ENCODE data around the gene HOXA7. TPM values are rescaled to one million over a fixed set of nuclear protein-coding genes. Genes with fewer than 3 reads are reported as not detected.
A peak's percentile ranks its signal among the peaks of the same experiment; 100 is the strongest.

Gene HOXA7
- total RNA-seq = 1.4 and 1.5 TPM in 2 replicates
- long read RNA-seq = 0 reads

- H3K27me3 Mint-ChIP-seq = peaks cover 89% of the 10 kb centered on the region
- H3K9me3 Mint-ChIP-seq (ENCODE audit: low read depth) = no peaks in the 10 kb centered on the region
- TF ChIP-seq CTCF (IDR thresholded peaks at IDR 0.05; ENCODE audit: unreplicated experiment) = no peak
- H3K36me3 Mint-ChIP-seq (ENCODE audit: insufficient read depth) = peaks cover 2% of the 10 kb centered on the region
- H3K27ac Mint-ChIP-seq = peak within 1 kb of the TSS; percentile 85
- peaks cover 7% of the 10 kb centered on the region for H3K4me1 Mint-ChIP-seq (ENCODE audit: low read depth)
- peak within 1 kb of the TSS; percentile 80 for H3K4me3 Mint-ChIP-seq (ENCODE audit: low read depth)
- no peak for DNase-seq (ENCODE audit: low spot score, unreplicated experiment)
These were observed at the start of gene HOXA7 for GRCh38 chr7:27156508-27156898. Gene HOXA7 (minus strand): TSS chr7:27156675. CDS start chr7:27156545, 130 bp downstream.

- Mint-ChIP-seq H3K4me3 (ENCODE audit: low read depth) (no peak overlapping the region), H3K27ac (no peak overlapping the region), H3K27me3 (peaks cover 100% of the 10 kb centered on the region), H3K9me3 (ENCODE audit: low read depth) (no peaks in the 10 kb centered on the region), H3K36me3 (ENCODE audit: insufficient read depth) (no peaks in the 10 kb centered on the region), H3K4me1 (ENCODE audit: low read depth) (peaks cover 6% of the 10 kb centered on the region)
- TF ChIP-seq CTCF (IDR thresholded peaks at IDR 0.05; ENCODE audit: unreplicated experiment) = no peak
- DNase-seq (ENCODE audit: low spot score, unreplicated experiment) = no peak
These were observed 49.1 kb upstream of the HOXA7 start for GRCh38 chr7:27205325-27206280.

- Mint-ChIP-seq H3K27me3 (peaks cover 98% of the 10 kb centered on the region), H3K4me3 (ENCODE audit: low read depth) (no peak overlapping the region), H3K4me1 (ENCODE audit: low read depth) (peaks cover 5% of the 10 kb centered on the region), H3K36me3 (ENCODE audit: insufficient read depth) (no peaks in the 10 kb centered on the region), H3K9me3 (ENCODE audit: low read depth) (no peaks in the 10 kb centered on the region), H3K27ac (no peak overlapping the region)
- no peak for TF ChIP-seq CTCF (IDR thresholded peaks at IDR 0.05; ENCODE audit: unreplicated experiment)
- no peak for DNase-seq (ENCODE audit: low spot score, unreplicated experiment)
These were observed 48.4 kb upstream of the HOXA7 start for GRCh38 chr7:27204851-27205322.

GRCh38 chr7:27203964-27204594, 47.6 kb upstream of the HOXA7 start:
- Mint-ChIP-seq H3K27ac (peak overlapping the region; percentile 31), H3K4me1 (ENCODE audit: low read depth) (peaks cover 5% of the 10 kb centered on the region), H3K27me3 (peaks cover 94% of the 10 kb centered on the region), H3K36me3 (ENCODE audit: insufficient read depth) (no peaks in the 10 kb centered on the region), H3K9me3 (ENCODE audit: low read depth) (no peaks in the 10 kb centered on the region), H3K4me3 (ENCODE audit: low read depth) (no peak overlapping the region)
- no peak for TF ChIP-seq CTCF (IDR thresholded peaks at IDR 0.05; ENCODE audit: unreplicated experiment)
- DNase-seq (ENCODE audit: low spot score, unreplicated experiment) = no peak

- Mint-ChIP-seq H3K9me3 (ENCODE audit: low read depth) (no peaks in the 10 kb centered on the region), H3K4me1 (ENCODE audit: low read depth) (peaks cover 5% of the 10 kb centered on the region), H3K4me3 (ENCODE audit: low read depth) (no peak overlapping the region), H3K27me3 (peaks cover 94% of the 10 kb centered on the region), H3K27ac (no peak overlapping the region), H3K36me3 (ENCODE audit: insufficient read depth) (no peaks in the 10 kb centered on the region)
- DNase-seq (ENCODE audit: low spot score, unreplicated experiment) = no peak
- TF ChIP-seq CTCF (IDR thresholded peaks at IDR 0.05; ENCODE audit: unreplicated experiment) = no peak
These were observed 47.0 kb upstream of the HOXA7 start for GRCh38 chr7:27203365-27203953.

Measured in progenitor cell of endocrine pancreas (in vitro differentiated cells).